Keratinocyte (primary cell): ENCODE results near the gene ARID3A. TPM values are rescaled to one million over a fixed set of nuclear protein-coding genes. Genes with fewer than 3 reads are reported as not detected.

ENCODE experiments used
- DNase-seq: peaks from one replicate; pipeline ENCODE4 v3.0.0-alpha.2; 2011; ENCODE audit warnings: low read depth, missing footprints, low spot score
- FAIRE-seq: peaks from 2 replicates; lab custom pipeline; 2011; peaks lifted over from hg19 to GRCh38; lab: Jason Lieb, UNC
- H2AFZ ChIP-seq: 2 replicates; pipeline ENCODE4 v1.6.0; 2012; ENCODE audit warnings: low read length, control low read depth, inconsistent platforms; ENCODE audit not compliant: control insufficient read depth
- H3K27ac ChIP-seq: 2 replicates; pipeline ENCODE4 v1.5.1; 2011; ENCODE audit warnings: low read length; ENCODE audit not compliant: control insufficient read depth, insufficient read depth
- H3K27me3 ChIP-seq: 3 replicates; pipeline ENCODE4 v1.6.0; 2011; ENCODE audit warnings: low read length; ENCODE audit not compliant: control insufficient read depth, insufficient read depth; ENCODE audit errors: extremely low read depth
- H3K36me3 ChIP-seq, 2 experiments: 2 replicates in 1 of 2; 3 replicates in 1 of 2; pipeline ENCODE4 v1.5.1; 2011; ENCODE audit warnings: low read length in 2 of 2, mild to moderate bottlenecking in 1 of 2; ENCODE audit not compliant: control insufficient read depth in 2 of 2, insufficient read depth in 2 of 2; ENCODE audit errors: extremely low read depth in 1 of 2
- H3K4me1 ChIP-seq: 3 replicates; pipeline ENCODE4 v1.5.1; 2011; ENCODE audit warnings: low read length; ENCODE audit not compliant: control insufficient read depth, insufficient read depth; ENCODE audit errors: extremely low read depth
- H3K4me2 ChIP-seq: 3 replicates; pipeline ENCODE4 v1.6.0; 2011; ENCODE audit warnings: low read depth, low read length; ENCODE audit not compliant: control insufficient read depth, insufficient read depth; ENCODE audit errors: extremely low read depth
- H3K4me3 ChIP-seq, 3 experiments: fragments of 200-600 bp in 1 of 3; sonication (generic) in 1 of 3; 2 replicates in 2 of 3; 3 replicates in 1 of 3; pipeline ENCODE4 v1.5.1; 2011 to 2016; ENCODE audit warnings: low read length in 3 of 3, mild to moderate bottlenecking in 3 of 3, control low read depth in 2 of 3, inconsistent platforms in 1 of 3, low read depth in 1 of 3, mixed read lengths in 1 of 3, mixed run types in 1 of 3, moderate library complexity in 1 of 3; ENCODE audit not compliant: control insufficient read depth in 2 of 3, insufficient read depth in 2 of 3; ENCODE audit errors: extremely low read depth in 1 of 3
- H3K79me2 ChIP-seq: 2 replicates; pipeline ENCODE4 v1.6.0; 2012; ENCODE audit warnings: low read length; ENCODE audit not compliant: control insufficient read depth, insufficient read depth
- H3K9ac ChIP-seq: 3 replicates; pipeline ENCODE4 v1.6.0; 2011; ENCODE audit warnings: low read length; ENCODE audit not compliant: control insufficient read depth, insufficient read depth; ENCODE audit errors: extremely low read depth
- H3K9me1 ChIP-seq: 3 replicates; pipeline ENCODE4 v1.6.0; 2011; ENCODE audit warnings: low read length; ENCODE audit not compliant: control insufficient read depth, insufficient read depth; ENCODE audit errors: extremely low read depth
- H3K9me3 ChIP-seq: 2 replicates; pipeline ENCODE4 v1.5.1; 2012; ENCODE audit warnings: low read depth, low read length; ENCODE audit not compliant: control insufficient read depth
- H4K20me1 ChIP-seq: 3 replicates; pipeline ENCODE4 v1.6.0; 2011; ENCODE audit warnings: low read length; ENCODE audit not compliant: control insufficient read depth, insufficient read depth; ENCODE audit errors: extremely low read depth
- CTCF ChIP-seq, 3 experiments: IDR thresholded peaks in 1 of 3; conservative IDR thresholded peaks in 1 of 3; optimal IDR thresholded peaks in 1 of 3; 2 replicates in 2 of 3; 3 replicates in 1 of 3; pipeline versions ENCODE3 to v1.5.1; 2011; ENCODE audit warnings: low read length in 3 of 3, mild to moderate bottlenecking in 3 of 3, moderate library complexity in 2 of 3, control low read depth in 1 of 3, inconsistent platforms in 1 of 3; ENCODE audit not compliant: insufficient read depth in 2 of 3; ENCODE audit errors: extremely low read depth in 1 of 3
- EZH2 ChIP-seq: IDR thresholded peaks from one replicate; pipeline ENCODE4 v1.6.1; 2012; ENCODE audit warnings: inconsistent platforms, mild to moderate bottlenecking, low read length, moderate library complexity
- dilution Hi-C: fragments of 300-500 bp; cut with MboI; formaldehyde crosslinking; loops from one replicate; pipeline ENCODE4 v1.7.0; 2020; ENCODE audit warnings: low sequenced_read_pairs; ENCODE audit not compliant: extremely low pct_ligation_motif_present
- polyA plus RNA-seq, 5 experiments: library from polyadenylated mRNA; depleted of rRNA in 3 of 5; stranded (reverse) in 3 of 5; stranded (forward) in 1 of 5; unstranded in 1 of 5; fragments of >200 nt; gene quantifications; 1 replicate in 1 of 5; 2 replicates in 3 of 5; 3 replicates in 1 of 5; pipeline versions ENCODE4 v1.2.1 to v1.2.3, GENCODE V29; 2011 to 2012; ENCODE audit warnings: missing spikeins in 2 of 5, low read depth in 1 of 5, low replicate concordance in 1 of 5

ARID3A gene
- polyA plus RNA-seq, 1 donor (not counting 4 experiments of a cell fraction or from before 2014, with no cell fraction given) = 2.6 TPM

GRCh38 chr19:952049-952679 lies 26.3 kb downstream of the ARID3A start:
- Histone ChIP-seq H3K79me2 (no peaks in the 10 kb centered on the region), H3K9ac (no peak overlapping the region)
- no peak for FAIRE-seq

GRCh38 chr19:952680-953444 lies 27.0 kb downstream of the ARID3A start:
- Histone ChIP-seq H3K4me1 (peaks cover 6% of the 10 kb centered on the region), H3K79me2 (no peaks in the 10 kb centered on the region), H3K9me3 (no peaks in the 10 kb centered on the region), H3K4me2 (peak overlapping the region; percentile 54), H3K27ac (no peak overlapping the region), H3K9ac (peak overlapping the region; percentile 9), H3K9me1 (no peaks in the 10 kb centered on the region), H3K4me3 (peak overlapping the region in 1 of 3 experiments; percentile 7), H3K27me3 (no peaks in the 10 kb centered on the region), H2AFZ (no peak overlapping the region), H4K20me1 (peaks cover 4% of the 10 kb centered on the region), H3K36me3 (no peaks in the 10 kb centered on the region)
- dilution Hi-C loops = no loop called here
- FAIRE-seq (no peak), DNase-seq (no peak)
- TF ChIP-seq CTCF (optimal IDR thresholded peaks at IDR 0.05 in 1 of 3, IDR thresholded peaks at IDR 0.05 in 1 of 3, conservative IDR thresholded peaks at IDR 0.05 in 1 of 3; ENCODE audit: extremely low read depth in 1 of 3, insufficient read depth in 2 of 3, low read length in 3 of 3) (no peak), EZH2 (no peak)

More at GRCh38 chr19:952049-952679, 26.3 kb downstream of the ARID3A start:
- Histone ChIP-seq H3K27ac (no peak overlapping the region), H3K36me3 (no peaks in the 10 kb centered on the region), H3K27me3 (no peaks in the 10 kb centered on the region), H3K4me1 (peaks cover 6% of the 10 kb centered on the region), H3K9me1 (no peaks in the 10 kb centered on the region), H3K4me3 (no peak overlapping the region), H3K9me3 (no peaks in the 10 kb centered on the region), H4K20me1 (peaks cover 4% of the 10 kb centered on the region), H3K4me2 (no peak overlapping the region), H2AFZ (no peak overlapping the region)
- dilution Hi-C loops = no loop called here
- no peak for DNase-seq
- TF ChIP-seq EZH2 (no peak), CTCF (optimal IDR thresholded peaks at IDR 0.05 in 1 of 3, IDR thresholded peaks at IDR 0.05 in 1 of 3, conservative IDR thresholded peaks at IDR 0.05 in 1 of 3; ENCODE audit: extremely low read depth in 1 of 3, insufficient read depth in 2 of 3, low read length in 3 of 3) (no peak)
